GM12878 (cell line): Measurements from ENCODE around the gene EIF5. TPM values are rescaled to one million over a fixed set of nuclear protein-coding genes. Genes with fewer than 3 reads are reported as not detected.

Experiments
- ATAC-seq: fragments of 200-7000 bp; cut with Tn5 transposase; 3 replicates; pipeline ENCODE4 v1.9.1; 2020; ENCODE audit warnings: mild to moderate bottlenecking, moderate library complexity
- BruUV-seq: library from RNA; stranded (reverse); fragments of 400-500 nt; replicated peaks from 2 replicates; lab custom pipeline; 2021; lab: Mats Ljungman, UMichigan
- CTCF ChIA-PET: fragments of 300-600 bp; sonication (Branson Sonifier 250); formaldehyde crosslinking; extraction: SDS; loops from one replicate; lab custom pipeline; 2021; ENCODE audit warnings: inconsistent platforms; lab: Yijun Ruan, JAX
- POLR2A ChIA-PET: fragments of 350-600 bp; formaldehyde crosslinking; extraction: SDS; loops from one replicate; lab custom pipeline; 2021; ENCODE audit warnings: inconsistent platforms; lab: Charles Lee
- RAD21 ChIA-PET: fragments of 300-600 bp; sonication (Branson Sonifier 250); formaldehyde crosslinking; loops from one replicate; lab custom pipeline; 2023; ENCODE audit warnings: antibody characterized with exemption; ENCODE audit not compliant: unreplicated experiment; lab: Charles Lee
- SMC1A ChIA-PET: fragments of 300-600 bp; sonication (Branson Sonifier 250); formaldehyde crosslinking; loops from one replicate; lab custom pipeline; 2023; ENCODE audit not compliant: unreplicated experiment, uncharacterized antibody; lab: Charles Lee
- DNase-seq: peaks from one replicate; pipeline ENCODE4 v3.0.0-alpha.2; 2011; ENCODE audit warnings: low read depth, low spot score
- FAIRE-seq: peaks from 3 replicates; lab custom pipeline; 2011; peaks lifted over from hg19 to GRCh38; lab: Jason Lieb, UNC
- H2AFZ ChIP-seq: 2 replicates; pipeline ENCODE4 v1.6.0; 2011; ENCODE audit warnings: low read depth, low read length, control low read depth; ENCODE audit not compliant: control insufficient read depth
- H3K27ac ChIP-seq: 2 replicates; pipeline ENCODE4 v1.5.1; 2011; ENCODE audit warnings: control low read depth; ENCODE audit not compliant: control insufficient read depth, insufficient read depth
- H3K27me3 ChIP-seq, 2 experiments: replicated peaks in 1 of 2; 2 replicates each; pipeline versions ENCODE4 v1.6.0 to v1.6.1; 2011; ENCODE audit warnings: low read length in 1 of 2; ENCODE audit not compliant: control insufficient read depth in 2 of 2, insufficient read depth in 2 of 2
- H3K36me3 ChIP-seq, 2 experiments: 2 replicates each; pipeline ENCODE4 v1.5.1; 2011; ENCODE audit warnings: low read length in 1 of 2; ENCODE audit not compliant: control insufficient read depth in 2 of 2, insufficient read depth in 2 of 2
- H3K4me1 ChIP-seq: 2 replicates; pipeline ENCODE4 v1.6.1; 2011; ENCODE audit warnings: mild to moderate bottlenecking, low read length, moderate library complexity, mixed read lengths; ENCODE audit not compliant: control insufficient read depth, insufficient read depth
- H3K4me2 ChIP-seq: 2 replicates; pipeline ENCODE4 v1.6.0; 2011; ENCODE audit warnings: control low read depth; ENCODE audit not compliant: control insufficient read depth, insufficient read depth
- H3K4me3 ChIP-seq: fragments of 200-600 bp; sonication (generic); 2 replicates; pipeline ENCODE4 v1.5.1; 2016
- H3K79me2 ChIP-seq: 2 replicates; pipeline ENCODE4 v1.6.0; 2011; ENCODE audit warnings: low read length; ENCODE audit not compliant: control insufficient read depth, insufficient read depth
- H3K9ac ChIP-seq: 2 replicates; pipeline ENCODE4 v1.8.0; 2011; ENCODE audit warnings: low read length, control low read depth, mixed read lengths; ENCODE audit not compliant: control insufficient read depth, insufficient read depth
- H3K9me3 ChIP-seq: replicated peaks from 3 replicates; pipeline ENCODE4 v1.5.1; 2011; ENCODE audit warnings: mild to moderate bottlenecking, low read length; ENCODE audit not compliant: control insufficient read depth, insufficient read depth
- H4K20me1 ChIP-seq: 2 replicates; pipeline ENCODE4 v1.6.0; 2011; ENCODE audit not compliant: control insufficient read depth, insufficient read depth
- CTCF ChIP-seq, 3 experiments: IDR thresholded peaks in 2 of 3; conservative IDR thresholded peaks in 1 of 3; 2 replicates each; pipeline ENCODE4 v1.5.1; 2011; ENCODE audit warnings: low read depth in 3 of 3, low read length in 3 of 3, mild to moderate bottlenecking in 3 of 3, control low read depth in 2 of 3, moderate library complexity in 2 of 3, inconsistent platforms in 1 of 3, mixed read lengths in 1 of 3; ENCODE audit not compliant: control insufficient read depth in 2 of 3, insufficient read depth in 1 of 3; ENCODE audit errors: extremely low read depth in 1 of 3
- IKZF1 ChIP-seq: fragments of 450-650 bp; conservative IDR thresholded peaks from 2 replicates; pipeline ENCODE4 v1.6.1; 2017; ENCODE audit warnings: antibody characterized with exemption, mild to moderate bottlenecking
- MAX ChIP-seq: IDR thresholded peaks from 2 replicates; pipeline ENCODE4 v1.6.1; 2012; ENCODE audit warnings: low read depth, low read length, improper control_type of control experiment
- SIX5 ChIP-seq: IDR thresholded peaks from 2 replicates; pipeline ENCODE4 v1.6.1; 2011; ENCODE audit warnings: mild to moderate bottlenecking, low read depth, low read length, moderate library complexity; ENCODE audit not compliant: severe bottlenecking
- SMC3 ChIP-seq: IDR thresholded peaks from 2 replicates; pipeline ENCODE4 v1.6.1; 2011; ENCODE audit warnings: low read length, improper control_type of control experiment, borderline replicate concordance
- SPI1 ChIP-seq: IDR thresholded peaks from 2 replicates; pipeline ENCODE4 v1.6.1; 2011; ENCODE audit warnings: low read depth, mild to moderate bottlenecking, low read length, moderate library complexity, borderline replicate concordance; ENCODE audit not compliant: insufficient read depth
- WGBS: methylation state at CpG from one replicate; pipeline ENCODE4 v1.1.6; 2016; ENCODE audit warnings: low lambda C conversion rate; ENCODE audit not compliant: insufficient replicate concordance, insufficient coverage; ENCODE audit errors: missing lambda C conversion rate; 5-methylcytosine and 5-hydroxymethylcytosine counted together
- in situ Hi-C: fragments of 300-500 bp; cut with MboI; formaldehyde crosslinking; loops from 9 replicates; pipeline ENCODE4 v1.14.3; 2018; ENCODE audit warnings: mixed read lengths
- intact Hi-C: fragments of 100-400 bp; cut with micrococcal nuclease; formaldehyde crosslinking; loops from one replicate; pipeline ENCODE4 v1.14.2; 2022; ENCODE audit not compliant: unreplicated experiment
- polyA plus RNA-seq, 11 experiments: library from polyadenylated mRNA; depleted of rRNA in 4 of 11; unstranded in 6 of 11; stranded (reverse) in 5 of 11; fragments of >200 nt; fragmentation: Nextera tagmentation in 4 of 11; fragmentation: Illumina TruSeq in 1 of 11; extraction: Ambion mirVana in 4 of 11; extraction: Trizol in 1 of 11; gene quantifications; 1 replicate in 1 of 11; 2 replicates in 10 of 11; pipeline versions ENCODE4 v1.2.1 to v1.2.3, GENCODE V29; 2011 to 2016; ENCODE audit warnings: inconsistent platforms in 2 of 11, missing spikeins in 2 of 11, low read depth in 1 of 11
- total RNA-seq, 4 experiments: library from RNA; depleted of rRNA in 3 of 4; stranded (reverse); fragments of >200 nt in 3 of 4; fragmentation: Illumina TruSeq in 1 of 4; extraction: Trizol in 1 of 4; gene quantifications; 2 replicates each; pipeline versions ENCODE4 v1.2.1 to v1.2.3, GENCODE V29; 2013 to 2021

The EIF5 gene
- total and polyA plus RNA-seq, 10 of the 15 experiments (the other 5 are each of a cell fraction or from before 2014, with no cell fraction given), result 51.2 to 360 (median 115) TPM

GRCh38 chr14:103290961-103291360 lies 43.1 kb upstream of the EIF5 start:
- POLR2A ChIA-PET, result no interaction called here
- no TSS peak for BruUV-seq
- Histone ChIP-seq H3K27me3 (no peaks in the 10 kb centered on the region; a peak in 1 of 4 replicates), H3K36me3 (no peaks in the 10 kb centered on the region), H3K9me3 (no peaks in the 10 kb centered on the region), H3K9ac (no peak overlapping the region), H4K20me1 (no peaks in the 10 kb centered on the region), H2AFZ (no peak overlapping the region), H3K4me1 (no peaks in the 10 kb centered on the region), H3K27ac (no peak overlapping the region), H3K79me2 (no peaks in the 10 kb centered on the region), H3K4me2 (no peak overlapping the region), H3K4me3 (no peak overlapping the region)
- RAD21 ChIA-PET, result interaction anchor here (1.1 to 3.2 kb wide), 4 partner anchors 185 to 597 kb away, joined by 3 to 35 read pairs (median 4); no protein-coding TSS in a partner anchor
- no peak for FAIRE-seq
- no peak for DNase-seq
- SMC1A ChIA-PET, result interaction anchor here (1.3 to 3.0 kb wide), 4 partner anchors 14 to 217 kb away, joined by 4 to 19 read pairs (median 6); no protein-coding TSS in a partner anchor
- 43% methylated on average over 3 of the region's 3 CpGs for WGBS
- CTCF ChIA-PET, result interaction anchor here (1.0 to 6.2 kb wide), 10 partner anchors 9 to 597 kb away, joined by 3 to 77 read pairs (median 6); no protein-coding TSS in a partner anchor
- in situ Hi-C loops (loop anchor here (5.0 kb wide), 1 partner anchor 214 kb away; no protein-coding TSS in a partner anchor), intact Hi-C loops (loop anchor here (10.0 kb wide), 1 partner anchor 596 kb away; no protein-coding TSS in a partner anchor)
- TF ChIP-seq SPI1, result no peak
- ATAC-seq, result no peak

GRCh38 chr14:103292426-103293374 lies 41.3 kb upstream of the EIF5 start:
- peak; percentile 94 for FAIRE-seq
- no peaks in the 10 kb centered on the region for H3K27me3 ChIP-seq
- ChIA-PET POLR2A (no interaction called here), CTCF (interaction anchor here (1.0 to 6.2 kb wide), 16 partner anchors 9 to 599 kb away, joined by 3 to 77 read pairs (median 5); partner anchors contain the start of gene TNFAIP2), RAD21 (interaction anchor here (0.7 to 3.2 kb wide), 6 partner anchors 98 to 218 kb away, joined by 3 to 35 read pairs (median 4); no protein-coding TSS in a partner anchor), SMC1A (interaction anchor here (0.9 to 3.0 kb wide), 7 partner anchors 9 to 193 kb away, joined by 3 to 19 read pairs (median 3); no protein-coding TSS in a partner anchor)
- ATAC-seq, result peak; percentile 99
- no peak overlapping the region for H3K9ac ChIP-seq
- H3K79me2 ChIP-seq, result no peaks in the 10 kb centered on the region
- H3K9me3 ChIP-seq, result no peaks in the 10 kb centered on the region
- H3K4me2 ChIP-seq, result no peak overlapping the region
- intact Hi-C loops (loop anchor here (1.0 to 10.0 kb wide), 5 partner anchors 108 to 598 kb away; no protein-coding TSS in a partner anchor), in situ Hi-C loops (loop anchor here (5.0 kb wide), 1 partner anchor 215 kb away; no protein-coding TSS in a partner anchor)
- H4K20me1 ChIP-seq, result no peaks in the 10 kb centered on the region
- BruUV-seq, result no TSS peak
- DNase-seq, result peak; percentile 52
- no peaks in the 10 kb centered on the region for H3K36me3 ChIP-seq
- no peaks in the 10 kb centered on the region for H3K4me1 ChIP-seq
- H3K4me3 ChIP-seq, result no peak overlapping the region
- WGBS, result 12% methylated on average over 10 of the region's 10 CpGs
- H2AFZ ChIP-seq, result peak overlapping the region; percentile 3; the same call in 1 of the 2 replicates
- H3K27ac ChIP-seq, result no peak overlapping the region
- TF ChIP-seq CTCF (IDR thresholded peaks at IDR 0.05 in 2 of 3, conservative IDR thresholded peaks at IDR 0.05 in 1 of 3; ENCODE audit: control insufficient read depth in 2 of 3, extremely low read depth in 1 of 3, insufficient read depth in 1 of 3, low read depth in 3 of 3, low read length in 3 of 3) (peak; percentile 94 to 98 (median 96)), SIX5 (no peak), IKZF1 (peak; percentile 38; the same call in 1 of the 2 replicates), SMC3 (peak; percentile 96), MAX (no peak)
